Cerebellar cortex (tissue), 1 donor: ENCODE data around the gene TEAD1.

ENCODE experiments used
- DNase-seq: peaks from one replicate; pipeline ENCODE4 v3.0.0-alpha.2; 2015; ENCODE audit warnings: low spot score

Gene TEAD1

DNA sequence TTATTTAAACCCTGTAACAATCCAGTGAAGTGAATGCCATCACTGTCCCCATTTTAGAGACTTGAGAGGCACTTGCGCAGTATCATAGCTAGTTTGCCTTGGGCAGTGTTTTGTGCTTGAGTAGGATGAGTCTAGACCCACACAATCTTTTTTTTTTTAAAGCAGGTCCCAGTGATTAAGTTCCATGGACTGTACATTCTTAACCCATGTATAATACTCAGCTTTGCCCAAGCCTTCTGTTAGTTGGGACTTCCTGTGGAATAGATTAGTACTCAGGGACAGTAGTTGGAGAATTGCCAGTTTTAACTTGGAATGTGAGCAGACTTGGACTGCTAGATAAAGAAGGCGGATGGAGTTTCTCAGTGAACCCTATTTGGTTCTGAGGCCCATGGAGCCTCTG is 226.3 kb downstream of the TEAD1 start:
- DNase-seq: no peak

DNA sequence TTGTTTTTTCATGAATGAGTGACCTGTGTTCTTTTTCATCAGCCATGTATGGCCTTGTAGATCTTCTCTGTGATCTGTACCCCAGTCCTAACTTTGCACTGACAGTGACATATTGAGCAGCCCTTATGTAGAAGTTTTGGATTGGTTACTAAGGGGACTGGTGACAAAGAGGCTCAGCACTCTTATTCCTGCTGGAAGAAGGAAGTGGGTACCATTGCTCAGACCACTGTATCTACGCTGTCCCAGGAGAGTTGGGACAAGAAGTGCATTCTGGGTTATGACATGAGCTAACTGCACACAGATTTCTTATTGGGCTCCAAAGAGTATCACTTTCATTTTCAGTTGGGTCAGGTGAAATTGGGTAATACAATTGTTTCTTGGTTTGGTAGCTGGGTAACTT is 227.1 kb downstream of the TEAD1 start:
- DNase-seq: no peak

DNA sequence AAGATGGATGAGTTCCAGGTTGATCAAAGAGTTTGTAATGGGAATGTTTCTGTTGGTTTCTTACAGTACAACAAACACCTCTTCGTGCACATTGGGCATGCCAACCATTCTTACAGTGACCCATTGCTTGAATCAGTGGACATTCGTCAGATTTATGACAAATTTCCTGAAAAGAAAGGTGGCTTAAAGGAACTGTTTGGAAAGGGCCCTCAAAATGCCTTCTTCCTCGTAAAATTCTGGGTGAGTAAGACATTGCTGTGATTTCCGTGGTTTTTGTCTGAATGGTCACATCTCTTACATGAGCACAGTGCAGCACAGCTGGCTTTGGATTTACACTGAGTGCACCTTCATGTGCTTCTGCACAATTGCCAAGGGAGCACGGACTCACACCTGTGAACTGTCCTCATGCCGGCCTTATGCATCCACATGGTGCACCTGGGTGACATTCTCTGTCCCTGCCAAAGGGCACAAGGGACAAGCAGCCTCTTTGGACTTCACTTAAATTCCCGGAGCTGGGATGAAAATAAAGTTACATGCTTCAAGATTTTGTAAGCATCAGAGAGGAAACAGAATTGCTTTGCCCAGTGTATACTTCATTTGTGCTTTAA is 227.8 kb downstream of the TEAD1 start:
- no peak for DNase-seq

DNA sequence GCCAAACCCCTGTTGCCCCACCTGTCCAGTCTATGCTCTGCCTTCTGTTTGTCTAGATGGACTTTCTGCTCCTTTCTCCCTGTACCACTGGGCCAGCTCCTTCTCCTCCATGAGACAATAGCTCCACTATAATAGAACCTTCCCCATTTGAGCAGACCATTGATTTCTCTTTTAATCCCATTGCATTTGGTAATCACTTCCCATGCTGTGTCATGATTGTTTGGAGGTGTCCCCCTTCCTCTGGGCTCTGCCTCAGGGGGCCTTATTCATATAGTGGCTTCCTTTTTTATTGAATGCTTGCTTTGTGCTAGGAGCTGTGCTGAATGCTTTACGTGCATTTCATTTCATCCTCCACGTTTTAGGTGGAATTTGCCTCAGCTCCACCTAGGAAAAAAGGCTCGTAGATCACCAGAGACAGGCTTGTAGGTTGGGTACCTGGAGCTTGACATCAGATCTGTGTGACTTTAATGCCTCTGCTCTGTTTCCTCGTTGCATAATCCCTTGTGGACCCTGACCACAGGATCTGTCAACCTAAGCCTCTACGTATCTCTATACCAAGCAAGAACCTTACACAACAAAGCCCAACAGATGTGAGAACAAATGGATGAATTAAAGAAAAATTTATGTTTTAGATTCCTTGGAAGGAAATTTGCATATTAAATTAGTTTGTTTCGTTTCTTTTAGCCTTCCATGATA is 228.7 kb downstream of the TEAD1 start:
- DNase-seq: no peak

DNA sequence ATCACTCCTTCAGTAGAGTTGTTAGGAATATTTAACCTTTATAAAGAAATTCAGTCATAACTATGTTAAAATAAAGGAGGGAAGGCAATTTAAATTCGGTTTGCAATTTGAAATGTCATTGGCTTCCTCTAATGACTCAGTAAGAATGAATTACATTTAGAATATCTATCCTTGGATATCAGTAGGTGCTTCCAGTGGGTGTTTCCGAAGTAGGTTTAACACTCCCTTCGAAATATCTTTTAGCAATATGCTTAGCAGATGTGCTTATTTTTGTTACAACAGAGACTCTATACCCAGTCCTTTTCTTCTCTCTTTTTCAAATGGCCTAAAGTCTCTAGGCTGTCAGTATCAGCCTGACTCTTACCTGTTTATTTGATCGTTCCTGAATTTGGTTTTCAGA is 231.2 kb downstream of the TEAD1 start:
- DNase-seq: no peak

DNA sequence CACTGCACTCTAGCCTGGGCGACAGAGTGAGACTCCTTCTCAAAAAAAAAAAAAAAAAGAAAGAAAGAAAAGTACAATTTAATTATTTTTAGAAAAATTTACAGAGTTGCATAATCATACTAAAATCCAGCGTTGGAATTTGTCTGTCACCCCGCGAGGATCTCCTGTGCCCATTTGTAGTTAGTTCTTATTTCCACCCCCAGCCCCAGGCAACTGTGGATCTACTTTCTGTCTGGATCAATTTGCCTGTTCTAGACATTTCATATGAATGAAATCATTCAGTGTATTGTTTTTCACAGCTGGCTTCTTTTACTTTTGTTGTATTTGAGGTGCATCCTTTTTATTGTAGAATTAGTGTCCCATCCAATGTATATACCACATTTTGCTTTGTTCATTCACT is 232.3 kb downstream of the TEAD1 start:
- DNase-seq: no peak

DNA sequence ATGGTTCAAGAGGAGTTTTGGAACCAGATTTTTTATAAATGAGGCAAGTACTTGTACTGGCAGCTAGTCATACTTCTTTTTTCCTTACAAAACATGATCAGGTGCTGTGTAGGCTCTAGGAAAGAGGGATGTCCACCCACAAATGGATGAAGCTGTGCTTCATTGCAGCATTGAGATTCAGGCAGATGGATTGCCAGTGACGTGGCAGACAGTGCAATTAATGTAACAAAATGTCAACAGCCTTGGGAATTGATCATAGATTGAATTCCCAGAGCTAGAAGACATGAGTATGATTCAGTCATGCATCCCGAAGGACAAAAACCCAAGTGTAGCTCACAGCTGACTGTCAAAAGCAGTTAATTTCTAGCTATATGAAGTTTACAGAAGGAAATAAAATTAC is 235.7 kb downstream of the TEAD1 start:
- DNase-seq: no peak

DNA sequence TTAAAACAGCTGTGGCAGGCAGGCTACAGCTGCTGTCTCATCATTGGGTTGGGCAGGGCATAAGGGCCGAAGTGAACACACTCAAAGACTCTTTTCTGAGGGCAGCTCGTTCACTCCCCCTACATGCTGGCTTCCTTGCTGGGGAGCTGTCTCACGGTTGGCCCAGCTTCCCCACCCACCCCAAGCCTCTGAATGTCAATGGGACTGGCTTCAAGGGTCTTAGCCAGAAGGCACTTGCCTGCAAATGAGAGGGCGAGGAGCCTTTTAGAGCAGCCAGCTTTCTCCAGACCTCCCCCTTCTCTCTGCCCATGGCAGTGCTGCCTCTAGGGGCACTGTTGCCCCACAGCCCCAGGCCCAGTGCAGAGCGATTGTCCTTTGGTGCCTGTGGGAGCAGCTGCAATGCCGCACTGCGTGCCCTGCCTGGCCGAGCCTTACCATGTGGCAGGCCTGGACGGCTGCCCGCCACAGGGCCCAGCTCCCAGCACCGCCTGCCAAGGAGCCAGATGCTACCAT is 240.2 kb downstream of the TEAD1 start:
- peak; percentile 88 for DNase-seq

DNA sequence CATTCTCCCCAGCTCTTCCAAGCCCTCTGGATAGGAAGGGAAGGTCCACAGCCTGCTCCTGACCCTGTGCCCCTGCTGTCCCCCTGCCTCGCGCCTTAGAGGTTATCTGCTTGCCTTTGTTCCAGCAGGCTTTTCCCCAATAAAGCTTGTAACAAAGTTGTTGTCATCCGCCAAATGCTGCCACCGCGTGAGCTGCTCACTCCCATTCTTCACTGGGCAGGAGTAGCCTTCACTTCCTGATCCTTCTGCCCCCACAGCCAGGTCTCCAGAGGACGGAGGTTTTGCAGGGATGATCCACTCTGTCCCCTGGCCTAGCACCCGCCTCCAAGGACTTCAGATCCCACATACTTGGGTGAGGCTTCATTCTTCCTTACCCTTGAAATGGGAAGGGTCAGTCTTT is 240.9 kb downstream of the TEAD1 start:
- no peak for DNase-seq

DNA sequence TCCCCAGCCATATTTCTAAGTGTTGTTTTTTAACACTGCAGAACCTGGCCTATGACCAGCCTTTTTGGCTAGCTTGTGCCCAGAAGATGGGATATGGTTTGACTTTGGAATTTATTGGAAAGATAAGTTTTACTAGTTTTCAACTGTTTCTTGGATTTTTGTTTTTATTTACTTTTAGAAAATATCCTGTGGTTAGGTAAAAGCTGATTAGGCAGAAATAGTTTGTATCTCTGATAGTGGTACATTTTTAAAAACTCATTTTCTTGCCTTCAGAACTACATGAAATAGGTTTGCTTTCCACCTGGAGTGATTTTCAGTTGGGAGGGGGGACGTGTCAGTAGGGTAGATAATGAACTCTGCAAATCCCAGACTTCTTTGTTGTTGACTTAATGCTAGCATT is 243.6 kb downstream of the TEAD1 start:
- DNase-seq: no peak

DNA sequence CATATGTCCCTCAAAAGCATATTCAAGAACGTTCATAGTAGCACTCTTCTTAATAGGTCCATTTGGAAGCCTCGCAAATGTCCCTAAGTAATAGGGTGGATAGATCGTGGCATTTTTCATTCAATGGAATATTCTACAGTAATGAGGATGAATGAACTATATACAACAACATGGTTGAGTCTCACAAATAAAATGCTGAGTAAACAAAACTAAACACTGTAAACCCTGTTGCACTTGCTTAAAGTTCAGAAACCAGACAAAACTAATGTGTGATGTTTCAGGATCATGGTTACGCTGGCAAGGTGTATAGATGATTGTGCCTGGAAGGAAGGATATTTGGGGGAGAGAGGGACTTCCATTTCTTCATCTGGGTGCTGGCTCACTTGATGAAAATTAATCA is 244.4 kb downstream of the TEAD1 start:
- DNase-seq: no peak

DNA sequence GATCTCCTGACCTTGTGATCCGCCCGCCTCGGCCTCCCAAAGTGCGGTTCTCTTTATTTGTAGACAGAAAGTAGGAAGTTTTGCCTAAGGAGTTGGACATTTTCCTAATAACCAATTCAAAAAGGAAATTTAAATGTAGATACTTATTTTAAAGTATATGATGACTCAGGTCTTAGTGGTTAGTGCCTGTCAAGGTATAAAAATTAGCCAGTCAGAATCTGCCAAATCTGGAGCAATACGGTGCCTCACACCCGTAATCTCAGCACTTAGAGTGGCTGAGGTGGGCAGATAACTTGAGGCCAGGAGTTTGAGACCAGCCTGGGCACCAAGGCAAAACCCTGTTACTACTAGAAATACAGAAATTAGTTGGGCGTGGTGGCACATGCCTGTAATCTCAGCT is 248.2 kb downstream of the TEAD1 start:
- no peak for DNase-seq

DNA sequence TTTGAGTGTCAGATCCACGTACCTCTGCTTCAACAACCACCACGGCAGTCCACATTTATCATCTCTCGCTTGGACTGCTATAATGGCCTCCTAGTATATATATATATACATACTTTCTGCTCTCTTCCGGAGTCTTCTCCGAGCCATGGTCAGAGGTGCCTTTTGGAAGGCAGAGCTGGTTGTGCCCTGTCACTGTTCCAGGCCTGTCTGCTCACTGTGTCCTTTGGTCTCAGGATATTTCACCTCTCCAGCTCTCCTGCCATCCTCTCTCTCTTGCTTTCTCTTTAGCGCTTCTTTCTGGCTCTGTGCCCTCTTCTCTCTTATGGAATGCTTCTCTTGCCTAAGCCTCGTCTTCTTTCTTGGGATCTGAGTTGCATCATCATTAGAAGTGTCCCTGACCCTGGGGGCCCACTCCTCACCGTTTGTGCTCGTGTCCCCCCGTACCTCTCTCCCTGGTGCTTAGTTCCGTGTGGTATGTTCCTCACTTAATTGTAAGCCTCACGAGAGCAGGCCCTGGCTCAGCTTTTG is 248.8 kb downstream of the TEAD1 start:
- DNase-seq: no peak

DNA sequence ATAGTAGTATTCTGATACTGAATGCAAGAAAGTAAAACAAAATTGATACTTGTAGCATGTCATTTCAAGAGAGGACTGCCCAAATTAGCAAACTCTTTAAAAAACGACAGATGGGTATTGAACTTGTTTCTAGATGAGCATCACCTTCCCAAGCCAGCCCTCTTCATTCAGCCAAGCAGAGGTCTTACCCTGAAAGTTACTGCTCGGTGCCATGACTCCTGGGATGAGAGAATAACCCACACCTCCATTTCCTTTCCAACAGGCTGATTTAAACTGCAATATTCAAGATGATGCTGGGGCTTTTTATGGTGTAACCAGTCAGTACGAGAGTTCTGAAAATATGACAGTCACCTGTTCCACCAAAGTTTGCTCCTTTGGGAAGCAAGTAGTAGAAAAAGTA is 250.4 kb downstream of the TEAD1 start:
- no peak for DNase-seq

DNA sequence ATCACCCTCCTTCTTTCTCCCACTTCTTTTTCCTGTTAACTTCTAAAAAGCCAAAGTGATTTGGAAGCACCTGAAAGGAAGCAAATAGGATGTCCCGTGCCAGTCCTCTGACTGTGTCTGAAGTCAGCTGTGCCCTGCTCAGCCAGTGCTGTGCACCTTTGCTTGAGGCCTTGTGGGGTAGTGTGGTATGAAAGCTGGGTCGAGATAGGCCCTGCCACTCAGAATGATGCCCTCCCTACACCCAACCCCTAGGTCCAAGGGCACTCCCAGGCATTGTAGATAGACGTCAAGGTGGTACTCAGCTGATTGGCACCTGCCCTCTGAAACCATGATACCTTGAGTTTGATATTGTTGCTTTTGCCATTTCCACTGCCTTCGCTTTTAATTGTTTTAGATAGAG is 251.3 kb downstream of the TEAD1 start:
- DNase-seq: no peak

DNA sequence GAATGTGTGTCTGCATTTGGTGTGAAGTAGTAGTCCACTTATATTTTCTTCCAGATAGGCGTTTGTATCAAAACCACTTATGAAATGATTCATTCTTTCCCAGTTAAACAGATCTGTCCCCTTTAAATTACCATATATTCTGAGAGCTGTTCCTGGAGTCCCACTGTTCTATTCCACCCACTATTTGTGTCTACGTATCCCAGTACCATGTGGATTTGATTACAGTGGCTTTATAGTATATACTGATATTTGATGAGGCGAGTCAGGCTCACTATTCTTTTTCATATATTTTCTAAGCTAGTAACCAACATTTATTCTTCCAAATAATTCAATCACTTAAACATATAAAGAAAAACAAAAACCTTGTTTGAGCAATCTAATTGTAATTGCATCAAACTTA is 253.0 kb downstream of the TEAD1 start:
- no peak for DNase-seq

DNA sequence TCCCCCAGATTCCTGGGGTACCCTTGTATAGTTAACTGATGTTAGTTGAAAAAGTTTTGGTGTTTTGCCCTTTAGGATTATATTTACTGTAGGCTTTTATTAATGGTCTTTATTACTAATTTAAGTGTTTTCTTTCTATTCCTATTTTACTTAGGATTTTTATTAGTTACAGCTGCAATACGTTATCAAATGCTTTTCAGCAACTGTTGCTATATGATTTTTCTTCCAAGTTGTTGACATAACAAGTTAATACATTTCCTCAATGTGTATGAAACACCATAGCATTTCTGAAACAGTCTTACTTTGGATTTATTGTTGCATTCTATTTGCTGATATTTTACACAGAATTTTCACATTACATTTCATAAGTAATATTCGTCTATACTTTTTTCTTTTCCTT is 253.7 kb downstream of the TEAD1 start:
- DNase-seq: no peak

DNA sequence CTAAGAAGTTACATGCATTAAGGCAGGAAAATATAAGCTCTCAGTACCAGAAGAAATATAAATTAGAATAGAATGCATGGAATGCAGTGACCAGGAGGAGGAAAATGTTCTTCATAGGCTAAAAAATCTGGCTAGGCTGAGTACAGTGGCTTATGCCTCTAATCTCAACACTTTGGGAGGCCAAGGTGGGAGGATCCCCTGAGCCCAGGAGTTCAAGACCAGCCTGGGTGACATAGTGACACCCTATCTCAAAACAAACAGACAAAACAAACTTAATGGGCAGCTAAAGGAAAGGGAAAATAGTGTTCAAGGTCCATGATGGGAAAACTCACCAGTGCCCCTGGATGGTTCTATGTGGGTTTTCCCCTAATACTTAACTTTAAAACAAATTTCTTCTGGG is 256.6 kb downstream of the TEAD1 start:
- no peak for DNase-seq

DNA sequence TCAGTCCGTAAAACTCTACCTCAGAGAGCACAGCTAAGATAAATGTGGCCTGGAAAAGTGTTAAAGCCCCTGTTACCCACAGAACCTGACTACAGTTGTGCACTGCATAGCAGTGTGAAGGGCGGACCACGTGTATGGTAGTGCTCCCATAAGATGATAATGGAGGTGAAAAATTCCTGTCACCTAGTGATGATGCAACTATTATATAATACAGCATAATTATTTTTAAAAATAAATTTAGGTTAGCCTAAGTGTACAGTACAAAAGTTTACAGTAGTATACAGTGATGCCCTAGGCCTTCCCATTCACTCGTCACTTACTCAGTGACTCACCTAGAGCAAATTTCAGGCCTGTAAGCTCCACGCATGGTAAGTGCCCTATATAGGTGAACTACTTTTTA is 258.3 kb downstream of the TEAD1 start:
- DNase-seq: no peak

DNA sequence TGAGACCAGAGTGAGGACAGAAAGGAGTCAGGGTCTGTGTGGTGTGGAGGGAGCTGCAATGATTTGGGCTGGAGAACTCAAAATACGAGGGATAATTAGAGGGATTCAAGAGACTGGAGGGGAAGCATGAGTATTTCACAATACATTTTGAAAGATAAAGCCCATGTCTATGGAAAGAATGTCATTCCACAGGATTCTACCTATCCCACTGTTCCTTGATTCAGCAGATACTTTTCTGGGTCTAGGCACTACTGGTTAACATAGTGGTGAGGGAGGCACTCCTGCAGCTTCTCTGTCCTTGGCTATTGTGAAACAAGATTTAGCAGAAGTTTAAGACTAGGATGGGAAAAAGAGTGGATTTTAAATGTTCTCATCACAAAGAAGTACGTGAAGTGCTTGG is 262.0 kb downstream of the TEAD1 start:
- no peak for DNase-seq

DNA sequence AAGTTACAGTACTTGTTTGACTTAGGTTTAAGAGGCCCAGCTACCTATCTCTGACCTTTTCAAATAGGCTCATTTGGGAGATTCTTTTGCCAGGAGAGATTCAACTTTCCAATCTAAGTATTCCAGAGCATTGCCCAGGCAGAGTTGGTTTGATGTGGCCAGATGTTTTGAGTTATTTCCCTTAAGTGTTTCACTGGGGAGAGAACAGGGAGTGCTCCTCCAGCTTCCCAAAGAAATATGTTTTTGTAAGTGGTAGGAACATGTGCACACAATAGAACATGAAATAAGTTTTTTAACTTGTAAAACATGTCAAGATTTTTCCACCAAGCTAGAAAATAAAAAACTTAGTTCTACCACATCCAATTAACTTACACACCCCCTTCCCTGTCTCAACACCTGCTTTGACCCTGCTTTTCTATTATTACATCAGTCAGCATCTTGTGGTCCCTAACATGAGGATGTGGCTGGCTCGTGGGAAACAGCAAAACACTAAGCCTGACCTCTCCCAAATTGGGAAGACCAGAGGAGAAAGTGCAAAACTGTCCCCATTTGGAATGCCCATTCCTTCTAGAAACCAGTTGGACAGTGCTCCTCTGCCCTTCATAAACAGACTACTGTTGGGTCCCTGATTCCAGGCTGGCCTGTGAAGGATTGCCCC is 264.5 kb downstream of the TEAD1 start:
- DNase-seq: no peak

DNA sequence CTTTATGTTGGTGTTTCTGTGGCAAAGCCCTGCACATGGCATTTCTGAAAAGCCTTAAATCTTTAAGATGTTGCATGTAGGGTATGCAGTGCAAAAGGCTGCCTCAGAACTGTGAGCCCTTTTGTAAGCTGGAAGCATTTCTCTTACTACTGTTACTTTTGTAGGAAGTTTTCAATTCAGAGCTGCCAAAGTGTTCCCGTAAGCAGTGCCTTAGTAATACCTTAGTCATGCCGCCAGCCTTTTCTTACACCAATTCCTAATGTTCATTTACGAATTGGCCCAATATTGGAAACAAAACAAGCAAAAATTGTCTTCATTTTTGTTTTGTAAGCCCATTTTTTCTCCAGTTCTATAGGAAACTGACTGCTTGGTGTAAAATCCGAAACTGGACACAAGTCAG is 267.4 kb downstream of the TEAD1 start:
- DNase-seq: no peak

DNA sequence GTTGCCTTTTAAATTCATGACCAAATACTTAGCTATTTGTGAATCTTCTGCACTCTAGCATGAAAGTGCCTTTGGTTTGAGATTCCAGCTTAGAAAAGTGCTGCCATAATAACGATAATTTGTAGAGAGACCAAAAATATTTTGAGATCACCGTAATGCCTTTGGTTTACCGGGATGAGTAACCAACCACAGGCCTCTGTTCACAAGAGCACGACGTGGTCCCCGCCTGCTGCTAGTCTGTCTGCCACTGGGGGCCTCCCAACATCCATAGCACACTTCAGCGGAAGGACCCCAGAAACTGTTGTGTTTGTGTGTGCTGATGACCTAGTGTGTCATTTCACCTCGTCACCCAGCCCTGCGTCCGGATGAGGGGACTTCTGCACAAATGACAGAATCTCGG is 267.9 kb downstream of the TEAD1 start:
- no peak for DNase-seq
